ENCODE measurements around the gene PARVG.

The PARVG gene

GRCh38 chr22:44142421-44143104 lies 38.2 kb upstream of the PARVG start:
- Histone ChIP-seq H3K36me3 (no peaks in the 10 kb centered on the region), H3K27me3 (ENCODE audit: insufficient read depth, low read depth, severe bottlenecking) (no peaks in the 10 kb centered on the region), H3K4me3 (ENCODE audit: low read depth, low read length) (no peak overlapping the region), H3K27ac (no peak overlapping the region), H3K9me3 (ENCODE audit: severe bottlenecking) (peaks cover 2% of the 10 kb centered on the region)
- TF ChIP-seq CTCF (IDR thresholded peaks at IDR 0.05; ENCODE audit: low read depth, low read length) = no peak
- DNase-seq = no peak

- DNase-seq = no peak
- no peaks in the 10 kb centered on the region for H3K27me3 ChIP-seq (ENCODE audit: insufficient read depth, low read depth, severe bottlenecking)
- H3K36me3 ChIP-seq = no peaks in the 10 kb centered on the region
- no peaks in the 10 kb centered on the region for H3K9me3 ChIP-seq (ENCODE audit: severe bottlenecking)
- H3K4me3 ChIP-seq (ENCODE audit: low read depth, low read length) = no peak overlapping the region
- no peak for TF ChIP-seq CTCF (IDR thresholded peaks at IDR 0.05; ENCODE audit: low read depth, low read length)
- no peak overlapping the region for H3K27ac ChIP-seq
Measured at GRCh38 chr22:44143105-44143474, 37.6 kb upstream of the PARVG start.

- DNase-seq = no peak
- Histone ChIP-seq H3K27ac (no peak overlapping the region), H3K9me3 (ENCODE audit: severe bottlenecking) (no peaks in the 10 kb centered on the region), H3K4me3 (ENCODE audit: low read depth, low read length) (no peak overlapping the region), H3K27me3 (ENCODE audit: insufficient read depth, low read depth, severe bottlenecking) (no peaks in the 10 kb centered on the region), H3K36me3 (no peaks in the 10 kb centered on the region)
- no peak for TF ChIP-seq CTCF (IDR thresholded peaks at IDR 0.05; ENCODE audit: low read depth, low read length)
Measured at GRCh38 chr22:44143579-44143978, 37.1 kb upstream of the PARVG start.

- Histone ChIP-seq H3K9me3 (ENCODE audit: severe bottlenecking) (no peaks in the 10 kb centered on the region), H3K27me3 (ENCODE audit: insufficient read depth, low read depth, severe bottlenecking) (no peaks in the 10 kb centered on the region), H3K27ac (no peak overlapping the region), H3K4me3 (ENCODE audit: low read depth, low read length) (no peak overlapping the region), H3K36me3 (no peaks in the 10 kb centered on the region)
- TF ChIP-seq CTCF (IDR thresholded peaks at IDR 0.05; ENCODE audit: low read depth, low read length) = no peak
- no peak for DNase-seq
Measured at GRCh38 chr22:44144046-44144569, 36.6 kb upstream of the PARVG start.

- Histone ChIP-seq H3K27ac (no peak overlapping the region), H3K9me3 (ENCODE audit: severe bottlenecking) (no peaks in the 10 kb centered on the region), H3K27me3 (ENCODE audit: insufficient read depth, low read depth, severe bottlenecking) (no peaks in the 10 kb centered on the region), H3K4me3 (ENCODE audit: low read depth, low read length) (no peak overlapping the region), H3K36me3 (no peaks in the 10 kb centered on the region)
- TF ChIP-seq CTCF (IDR thresholded peaks at IDR 0.05; ENCODE audit: low read depth, low read length) = no peak
- no peak for DNase-seq
Measured at GRCh38 chr22:44145544-44145943, 35.2 kb upstream of the PARVG start.
